ENCODE measurements around the gene KCNIP4. TPM values are rescaled to one million over a fixed set of nuclear protein-coding genes. Genes with fewer than 3 reads are reported as not detected.

Gene KCNIP4
- total and polyA plus RNA-seq, 10 of the 15 experiments (the other 5 are each of a cell fraction or from before 2014, with no cell fraction given) = 0.03 to 0.23 (median 0.13) TPM; not detected in 7

DNA sequence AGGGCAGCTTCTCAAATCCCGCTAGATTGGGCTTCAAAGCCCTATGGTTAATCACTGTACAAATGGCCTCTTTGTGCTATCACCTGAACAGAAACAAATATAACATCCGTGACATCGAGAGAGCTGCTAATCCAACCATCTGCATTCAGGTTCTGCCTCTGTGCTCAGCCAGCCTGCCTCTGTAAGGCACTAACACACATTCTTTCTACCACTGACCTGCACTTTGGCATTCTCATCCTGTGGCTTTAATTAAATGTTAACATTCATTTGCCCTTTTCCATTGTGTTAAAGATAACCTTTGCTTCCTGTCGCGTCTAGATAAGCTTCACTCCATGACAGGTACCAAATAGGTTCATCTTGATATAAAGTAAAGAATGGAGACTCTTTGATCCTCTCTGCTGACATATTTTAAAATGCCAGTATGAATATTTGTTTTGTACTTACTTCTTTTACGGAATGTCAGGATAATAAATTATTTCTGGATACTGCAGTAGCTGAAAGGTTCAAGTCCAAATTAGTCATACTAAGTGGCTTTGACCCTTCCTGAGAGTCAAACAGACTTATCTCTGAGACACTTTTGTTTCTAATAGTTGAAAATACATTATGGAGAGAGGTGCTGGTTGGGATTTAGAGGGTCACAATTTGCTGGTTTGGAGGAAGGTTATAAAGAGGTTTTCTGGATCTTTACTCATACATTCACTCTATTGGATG lies 742.6 kb downstream of the KCNIP4 start:
- FAIRE-seq (no peak), DNase-seq (ENCODE audit: low read depth, low spot score) (no peak), ATAC-seq (no peak)
- no peaks in the 10 kb centered on the region for H3K9me3 ChIP-seq (replicated peaks; ENCODE audit: control insufficient read depth, insufficient read depth, low read length)
- no peaks in the 10 kb centered on the region for H4K20me1 ChIP-seq (ENCODE audit: control insufficient read depth, insufficient read depth)
- no peaks in the 10 kb centered on the region for H3K79me2 ChIP-seq (ENCODE audit: control insufficient read depth, insufficient read depth, low read length)
- no peak overlapping the region for H3K27ac ChIP-seq (ENCODE audit: control insufficient read depth, insufficient read depth)
- 54% methylated on average over 6 of the region's 6 CpGs for WGBS (ENCODE audit: insufficient coverage, insufficient replicate concordance, low lambda C conversion rate, missing lambda C conversion rate)
- POLR2A ChIA-PET = no interaction called here
- SMC1A ChIA-PET (ENCODE audit: uncharacterized antibody, unreplicated experiment) = no interaction called here
- no peaks in the 10 kb centered on the region for H3K4me1 ChIP-seq (ENCODE audit: control insufficient read depth, insufficient read depth, low read length)
- CTCF ChIA-PET = no interaction called here
- no peak overlapping the region for H2AFZ ChIP-seq (ENCODE audit: control insufficient read depth, low read depth, low read length)
- no peaks in the 10 kb centered on the region for H3K36me3 ChIP-seq (ENCODE audit: control insufficient read depth in 2 of 2, insufficient read depth in 2 of 2, low read length in 1 of 2)
- in situ Hi-C loops (cut with MboI) (no loop called here), intact Hi-C loops (cut with micrococcal nuclease; ENCODE audit: unreplicated experiment) (no loop called here)
- TF ChIP-seq JUNB (IDR thresholded peaks at IDR 0.05) (no peak), SIN3A (IDR thresholded peaks at IDR 0.05; ENCODE audit: low read depth, low read length) (no peak), BCL11A (IDR thresholded peaks at IDR 0.05; ENCODE audit: low read depth, low read length) (no peak), CUX1 (IDR thresholded peaks at IDR 0.05; ENCODE audit: insufficient replicate concordance, low read depth, low read length) (no peak), POU2F2 (IDR thresholded peaks at IDR 0.05; ENCODE audit: borderline replicate concordance, low read depth, low read length) (no peak), RAD51 (IDR thresholded peaks at IDR 0.05) (no peak), FOXK2 (IDR thresholded peaks at IDR 0.05) (no peak), SREBF2 (IDR thresholded peaks at IDR 0.05; ENCODE audit: low read length) (no peak)
- TF ChIP-seq, protein P1, sequence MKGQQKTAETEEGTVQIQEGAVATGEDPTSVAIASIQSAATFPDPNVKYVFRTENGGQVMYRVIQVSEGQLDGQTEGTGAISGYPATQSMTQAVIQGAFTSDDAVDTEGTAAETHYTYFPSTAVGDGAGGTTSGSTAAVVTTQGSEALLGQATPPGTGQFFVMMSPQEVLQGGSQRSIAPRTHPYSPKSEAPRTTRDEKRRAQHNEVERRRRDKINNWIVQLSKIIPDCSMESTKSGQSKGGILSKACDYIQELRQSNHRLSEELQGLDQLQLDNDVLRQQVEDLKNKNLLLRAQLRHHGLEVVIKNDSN (IDR thresholded peaks at IDR 0.05; ENCODE audit: borderline replicate concordance, extremely low read length, insufficient read depth, low read depth, low read length) = no peak
- TF ChIP-seq, protein P2, sequence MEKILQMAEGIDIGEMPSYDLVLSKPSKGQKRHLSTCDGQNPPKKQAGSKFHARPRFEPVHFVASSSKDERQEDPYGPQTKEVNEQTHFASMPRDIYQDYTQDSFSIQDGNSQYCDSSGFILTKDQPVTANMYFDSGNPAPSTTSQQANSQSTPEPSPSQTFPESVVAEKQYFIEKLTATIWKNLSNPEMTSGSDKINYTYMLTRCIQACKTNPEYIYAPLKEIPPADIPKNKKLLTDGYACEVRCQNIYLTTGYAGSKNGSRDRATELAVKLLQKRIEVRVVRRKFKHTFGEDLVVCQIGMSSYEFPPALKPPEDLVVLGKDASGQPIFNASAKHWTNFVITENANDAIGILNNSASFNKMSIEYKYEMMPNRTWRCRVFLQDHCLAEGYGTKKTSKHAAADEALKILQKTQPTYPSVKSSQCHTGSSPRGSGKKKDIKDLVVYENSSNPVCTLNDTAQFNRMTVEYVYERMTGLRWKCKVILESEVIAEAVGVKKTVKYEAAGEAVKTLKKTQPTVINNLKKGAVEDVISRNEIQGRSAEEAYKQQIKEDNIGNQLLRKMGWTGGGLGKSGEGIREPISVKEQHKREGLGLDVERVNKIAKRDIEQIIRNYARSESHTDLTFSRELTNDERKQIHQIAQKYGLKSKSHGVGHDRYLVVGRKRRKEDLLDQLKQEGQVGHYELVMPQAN (conservative IDR thresholded peaks at IDR 0.05) = no peak
- TF ChIP-seq, protein P3, sequence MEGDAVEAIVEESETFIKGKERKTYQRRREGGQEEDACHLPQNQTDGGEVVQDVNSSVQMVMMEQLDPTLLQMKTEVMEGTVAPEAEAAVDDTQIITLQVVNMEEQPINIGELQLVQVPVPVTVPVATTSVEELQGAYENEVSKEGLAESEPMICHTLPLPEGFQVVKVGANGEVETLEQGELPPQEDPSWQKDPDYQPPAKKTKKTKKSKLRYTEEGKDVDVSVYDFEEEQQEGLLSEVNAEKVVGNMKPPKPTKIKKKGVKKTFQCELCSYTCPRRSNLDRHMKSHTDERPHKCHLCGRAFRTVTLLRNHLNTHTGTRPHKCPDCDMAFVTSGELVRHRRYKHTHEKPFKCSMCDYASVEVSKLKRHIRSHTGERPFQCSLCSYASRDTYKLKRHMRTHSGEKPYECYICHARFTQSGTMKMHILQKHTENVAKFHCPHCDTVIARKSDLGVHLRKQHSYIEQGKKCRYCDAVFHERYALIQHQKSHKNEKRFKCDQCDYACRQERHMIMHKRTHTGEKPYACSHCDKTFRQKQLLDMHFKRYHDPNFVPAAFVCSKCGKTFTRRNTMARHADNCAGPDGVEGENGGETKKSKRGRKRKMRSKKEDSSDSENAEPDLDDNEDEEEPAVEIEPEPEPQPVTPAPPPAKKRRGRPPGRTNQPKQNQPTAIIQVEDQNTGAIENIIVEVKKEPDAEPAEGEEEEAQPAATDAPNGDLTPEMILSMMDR (IDR thresholded peaks at IDR 0.05 in 2 of 3, conservative IDR thresholded peaks at IDR 0.05 in 1 of 3; ENCODE audit: control insufficient read depth in 2 of 3, extremely low read depth in 1 of 3, insufficient read depth in 1 of 3, low read depth in 3 of 3, low read length in 3 of 3) = no peak
- TF ChIP-seq, protein P4, sequence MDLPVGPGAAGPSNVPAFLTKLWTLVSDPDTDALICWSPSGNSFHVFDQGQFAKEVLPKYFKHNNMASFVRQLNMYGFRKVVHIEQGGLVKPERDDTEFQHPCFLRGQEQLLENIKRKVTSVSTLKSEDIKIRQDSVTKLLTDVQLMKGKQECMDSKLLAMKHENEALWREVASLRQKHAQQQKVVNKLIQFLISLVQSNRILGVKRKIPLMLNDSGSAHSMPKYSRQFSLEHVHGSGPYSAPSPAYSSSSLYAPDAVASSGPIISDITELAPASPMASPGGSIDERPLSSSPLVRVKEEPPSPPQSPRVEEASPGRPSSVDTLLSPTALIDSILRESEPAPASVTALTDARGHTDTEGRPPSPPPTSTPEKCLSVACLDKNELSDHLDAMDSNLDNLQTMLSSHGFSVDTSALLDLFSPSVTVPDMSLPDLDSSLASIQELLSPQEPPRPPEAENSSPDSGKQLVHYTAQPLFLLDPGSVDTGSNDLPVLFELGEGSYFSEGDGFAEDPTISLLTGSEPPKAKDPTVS (IDR thresholded peaks at IDR 0.05; ENCODE audit: low read depth, low read length) = no peak
- no peaks in the 10 kb centered on the region for H3K27me3 ChIP-seq (replicated peaks in 1 of 2; ENCODE audit: control insufficient read depth in 2 of 2, insufficient read depth in 2 of 2, low read length in 1 of 2)
- no TSS peak for BruUV-seq (replicated peaks)
- H3K9ac ChIP-seq (ENCODE audit: control insufficient read depth, insufficient read depth, low read length) = no peak overlapping the region
- H3K4me3 ChIP-seq = no peak overlapping the region
- no peak overlapping the region for H3K4me2 ChIP-seq (ENCODE audit: control insufficient read depth, insufficient read depth)
- RAD21 ChIA-PET (ENCODE audit: unreplicated experiment) = no interaction called here

All from GM12878 (cell line).